Femur (tissue), 1 donor: ENCODE results near the gene MOB1B.
"Not testable (repeated sequence)": the region's sequence is repeated elsewhere in the genome, so short reads cannot be mapped to it uniquely, and the experiment has no call there.

Experiments used
- DNase-seq: peaks from one replicate; pipeline ENCODE4 v3.0.0-alpha.2; 2017

The MOB1B gene

DNA sequence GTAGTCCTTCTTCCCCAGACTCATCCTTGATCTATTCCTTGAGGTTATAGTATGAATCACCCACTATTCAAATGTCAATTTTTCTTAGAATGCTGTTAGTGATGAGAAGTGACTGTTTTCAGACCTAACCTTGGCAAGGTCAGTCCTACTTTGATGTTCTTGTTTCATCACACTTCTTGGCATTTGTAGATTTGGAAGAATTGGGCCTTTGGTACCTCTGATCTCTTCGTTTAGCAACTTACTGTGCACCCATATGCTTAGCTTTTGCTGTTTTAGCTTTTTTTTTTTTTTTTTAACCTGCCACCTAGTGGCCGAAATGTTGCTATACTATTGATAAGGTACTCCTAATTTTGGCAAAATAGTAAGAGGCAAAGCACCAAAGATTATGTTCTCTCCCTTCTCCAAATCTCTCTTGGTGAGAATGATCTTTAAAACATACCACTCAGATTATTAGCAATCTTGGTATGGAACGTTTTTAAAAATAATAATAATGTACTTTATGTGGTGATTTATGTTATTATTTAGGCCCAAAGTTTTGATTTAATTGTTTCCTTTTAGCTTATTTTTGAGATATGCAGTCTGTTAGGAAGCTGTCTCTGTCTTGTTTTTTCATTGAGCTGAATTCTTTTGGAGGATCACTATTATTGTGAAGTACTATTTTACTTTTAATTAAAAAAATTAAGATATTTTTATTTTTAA is 107.9 kb downstream of the MOB1B start:
- no peak for DNase-seq

- no peak for DNase-seq
Measured at GRCh38 chr4:71011451-71011850, 109.3 kb downstream of the MOB1B start.

DNA sequence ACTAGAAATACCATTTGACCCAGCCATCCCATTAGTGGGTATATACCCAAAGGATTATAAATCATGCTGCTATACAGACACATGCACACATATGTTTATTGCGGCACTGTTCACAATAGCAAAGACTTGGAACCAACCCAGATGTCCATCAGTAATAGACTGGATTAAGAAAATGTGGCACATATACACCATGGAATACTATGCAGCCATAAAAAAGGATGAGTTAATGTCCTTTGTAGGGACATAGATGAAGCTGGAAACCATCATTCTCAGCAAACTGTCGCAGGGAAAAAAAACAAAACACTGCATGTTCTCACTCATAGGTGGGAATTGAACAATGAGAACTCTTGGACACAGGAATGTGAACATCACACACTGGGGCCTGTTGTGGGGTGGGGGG is 115.2 kb downstream of the MOB1B start:
- not testable (repeated sequence) for DNase-seq

DNA sequence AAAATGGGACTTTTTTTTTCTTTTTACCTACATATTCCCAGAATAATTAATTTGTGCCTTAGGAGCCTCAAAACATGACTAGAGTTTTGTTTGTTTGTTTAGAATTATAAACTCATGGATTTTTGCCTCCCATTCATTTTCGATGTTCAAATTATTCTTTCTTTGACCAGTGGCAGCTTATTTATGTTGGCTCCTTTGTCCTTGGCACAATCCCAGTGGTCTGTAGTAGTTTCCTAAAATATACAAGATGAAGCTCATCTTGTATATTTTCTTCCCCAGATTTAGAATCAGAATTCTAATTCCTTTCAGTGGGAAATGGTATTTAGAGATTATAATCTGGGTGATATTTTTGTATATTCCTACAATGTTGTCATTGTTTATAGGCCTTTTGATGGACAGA is 118.4 kb downstream of the MOB1B start:
- DNase-seq: no peak

DNA sequence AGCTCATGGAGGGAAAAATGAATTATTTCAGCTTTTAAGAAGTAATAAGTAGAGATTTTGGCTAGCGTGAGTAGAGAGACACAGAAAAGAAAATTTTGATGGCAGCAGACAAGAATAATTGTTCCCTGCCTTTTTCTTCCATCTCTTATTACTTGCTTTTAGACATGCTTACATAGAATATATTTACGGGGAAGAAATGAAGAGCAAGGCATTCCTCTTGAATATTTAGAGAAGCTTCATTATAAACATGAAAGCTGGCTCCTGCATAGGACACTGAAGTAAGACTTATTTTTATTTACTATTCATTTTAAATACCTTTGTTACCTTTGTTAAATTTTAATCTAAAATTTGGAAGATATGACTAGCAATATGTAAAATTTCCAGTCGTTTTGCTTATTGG is 123.5 kb downstream of the MOB1B start:
- no peak for DNase-seq

- DNase-seq: no peak
Measured at GRCh38 chr4:71026086-71026485, 123.9 kb downstream of the MOB1B start.

DNA sequence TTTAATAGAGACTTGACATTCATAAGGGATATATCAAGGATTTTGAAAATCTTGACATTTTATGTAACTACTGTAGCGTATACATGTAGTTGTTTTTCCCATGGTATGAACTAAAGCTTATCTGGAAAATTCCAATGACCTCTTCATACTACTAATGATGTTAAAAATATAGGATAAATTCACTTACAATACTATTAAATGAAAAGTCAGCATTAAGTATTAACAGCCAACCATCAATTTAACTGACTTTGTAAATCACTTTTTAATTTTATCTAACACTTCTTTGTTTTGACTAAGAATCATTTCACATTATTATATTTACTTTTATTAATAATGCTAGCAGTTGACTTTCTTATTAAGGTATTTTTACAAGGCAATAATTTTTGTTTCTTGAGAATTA is 125.4 kb downstream of the MOB1B start:
- no peak for DNase-seq

DNA sequence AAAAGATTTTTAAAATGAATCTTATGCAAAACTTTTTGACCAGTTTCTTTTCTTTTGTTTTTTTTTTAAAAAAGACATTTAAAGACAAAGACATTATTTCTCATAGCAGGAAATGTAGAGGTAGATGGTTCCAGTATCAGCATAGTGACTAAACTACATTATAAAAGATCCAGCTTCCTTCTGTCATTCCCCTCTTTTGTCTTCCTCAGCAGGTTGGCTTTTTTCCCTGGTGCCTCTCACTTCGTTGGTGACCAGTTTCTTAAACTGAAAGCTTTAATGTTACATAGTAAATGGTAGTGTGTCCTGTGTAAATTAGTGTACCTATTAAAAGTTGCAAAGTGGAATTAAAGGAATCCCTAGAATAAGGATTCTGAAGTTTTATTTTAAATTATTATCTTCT is 127.3 kb downstream of the MOB1B start:
- no peak for DNase-seq

DNA sequence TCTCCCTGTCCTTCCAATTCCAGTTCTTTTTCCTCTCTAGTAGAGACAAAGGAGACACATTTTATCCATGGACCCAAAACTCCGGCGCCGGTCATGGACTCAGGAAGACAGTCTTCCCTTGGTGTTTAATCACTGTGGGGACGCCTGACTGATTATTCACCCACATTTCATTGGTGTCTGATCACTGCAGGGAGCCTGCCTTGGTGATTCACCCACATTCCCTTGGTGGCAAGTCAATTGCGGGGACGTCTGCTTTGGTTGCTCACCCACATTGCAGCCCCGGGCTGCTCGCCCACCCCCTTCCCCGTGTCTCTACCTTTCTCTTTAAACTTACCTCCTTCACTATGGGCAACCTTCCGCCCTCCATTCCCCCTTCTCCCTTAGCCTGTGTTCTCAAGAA is 129.9 kb downstream of the MOB1B start:
- DNase-seq: not testable (repeated sequence)
